ENCODE measurements around the gene JPH3.

Gene JPH3

GRCh38 chr16:87690911-87691685 lies 88.8 kb downstream of the JPH3 start:
- DNase-seq (ENCODE audit: insufficient read length, low spot score) (no peak), FAIRE-seq (no peak)
- no peak for TF ChIP-seq CTCF (IDR thresholded peaks at IDR 0.05; ENCODE audit: insufficient read depth, missing control alignments)

GRCh38 chr16:87691686-87692079 lies 89.4 kb downstream of the JPH3 start:
- FAIRE-seq (no peak), DNase-seq (ENCODE audit: insufficient read length, low spot score) (no peak)
- no peak for TF ChIP-seq CTCF (IDR thresholded peaks at IDR 0.05; ENCODE audit: insufficient read depth, missing control alignments)

- DNase-seq (ENCODE audit: insufficient read length, low spot score) (no peak), FAIRE-seq (no peak)
- TF ChIP-seq CTCF (IDR thresholded peaks at IDR 0.05; ENCODE audit: insufficient read depth, missing control alignments): no peak
Observed at GRCh38 chr16:87692176-87692575, 89.9 kb downstream of the JPH3 start.

- no peak for TF ChIP-seq CTCF (IDR thresholded peaks at IDR 0.05; ENCODE audit: insufficient read depth, missing control alignments)
- no peak for FAIRE-seq
Observed at GRCh38 chr16:87692756-87693155, 90.4 kb downstream of the JPH3 start.

GRCh38 chr16:87693827-87694226 lies 91.5 kb downstream of the JPH3 start:
- FAIRE-seq (no peak), DNase-seq (ENCODE audit: insufficient read length, low spot score) (no peak)
- no peak for TF ChIP-seq CTCF (IDR thresholded peaks at IDR 0.05; ENCODE audit: insufficient read depth, missing control alignments)

More at GRCh38 chr16:87692756-87693155, 90.4 kb downstream of the JPH3 start:
- no peak for DNase-seq (ENCODE audit: insufficient read length, low spot score)

GRCh38 chr16:87694441-87695125 lies 92.3 kb downstream of the JPH3 start:
- TF ChIP-seq CTCF (IDR thresholded peaks at IDR 0.05; ENCODE audit: insufficient read depth, missing control alignments): no peak
- FAIRE-seq (no peak), DNase-seq (ENCODE audit: insufficient read length, low spot score) (no peak)

GRCh38 chr16:87695534-87695933 lies 93.2 kb downstream of the JPH3 start:
- no peak for DNase-seq (ENCODE audit: insufficient read length, low spot score)
- no peak for FAIRE-seq
- no peak for TF ChIP-seq CTCF (IDR thresholded peaks at IDR 0.05; ENCODE audit: insufficient read depth, missing control alignments)

Data from D721Med (cell line).